Osteoblast (primary cell): ENCODE data around the gene CTNND2. TPM values are rescaled to one million over a fixed set of nuclear protein-coding genes. Genes with fewer than 3 reads are reported as not detected.

Experiments used
- DNase-seq: peaks from one replicate; pipeline ENCODE4 v3.0.0; 2011; ENCODE audit warnings: low spot score, mixed read lengths; ENCODE audit not compliant: insufficient read length; ENCODE audit errors: missing footprints
- H2AFZ ChIP-seq: 2 replicates; pipeline ENCODE4 v1.6.0; 2011; ENCODE audit warnings: mild to moderate bottlenecking, low read length
- H3K27ac ChIP-seq: 2 replicates; pipeline ENCODE4 v1.5.1; 2011; ENCODE audit warnings: mild to moderate bottlenecking, low read depth, low read length, moderate library complexity
- H3K27me3 ChIP-seq: 2 replicates; pipeline ENCODE4 v1.6.0; 2012; ENCODE audit warnings: mild to moderate bottlenecking, control low read depth, inconsistent platforms, low read length, moderate library complexity; ENCODE audit not compliant: insufficient read depth
- H3K36me3 ChIP-seq: 2 replicates; pipeline ENCODE4 v1.5.1; 2011; ENCODE audit warnings: mild to moderate bottlenecking, low read length, control low read depth, moderate library complexity; ENCODE audit not compliant: insufficient read depth
- H3K4me1 ChIP-seq: 2 replicates; pipeline ENCODE4 v1.5.1; 2011; ENCODE audit warnings: mild to moderate bottlenecking, low read length, control low read depth, moderate library complexity; ENCODE audit not compliant: insufficient read depth
- H3K4me2 ChIP-seq: 2 replicates; pipeline ENCODE4 v1.6.0; 2011; ENCODE audit warnings: mild to moderate bottlenecking, low read length; ENCODE audit not compliant: insufficient read depth
- H3K4me3 ChIP-seq: fragments of 200-600 bp; sonication (generic); 3 replicates; pipeline ENCODE4 v1.5.1; 2012; ENCODE audit warnings: mild to moderate bottlenecking, low read length, inconsistent platforms; ENCODE audit not compliant: insufficient read depth
- H3K79me2 ChIP-seq: 2 replicates; pipeline ENCODE4 v1.6.0; 2012; ENCODE audit warnings: mild to moderate bottlenecking, low read length, control low read depth, inconsistent platforms; ENCODE audit not compliant: insufficient read depth
- H3K9me3 ChIP-seq: 2 replicates; pipeline ENCODE4 v1.5.1; 2011; ENCODE audit warnings: low read depth, low read length, control low read depth
- H4K20me1 ChIP-seq: 2 replicates; pipeline ENCODE4 v1.6.0; 2012; ENCODE audit warnings: mild to moderate bottlenecking, low read length, control low read depth; ENCODE audit not compliant: insufficient read depth
- CTCF ChIP-seq: IDR thresholded peaks from 2 replicates; pipeline ENCODE4 v1.5.1; 2011; ENCODE audit warnings: mild to moderate bottlenecking, low read depth, low read length, moderate library complexity; ENCODE audit errors: extremely low read depth
- total RNA-seq: library from RNA; depleted of rRNA; stranded (reverse); fragments of >200 nt; gene quantifications from 2 replicates; pipeline ENCODE4 v1.2.3, GENCODE V29; 2012

The CTNND2 gene
- total RNA-seq, 1 donor, result not detected

GRCh38 chr5:11172484-11172883, 731.8 kb downstream of the CTNND2 start:
- Histone ChIP-seq H2AFZ (no peak overlapping the region), H3K4me1 (no peaks in the 10 kb centered on the region), H3K4me3 (no peak overlapping the region), H3K27ac (no peak overlapping the region), H3K79me2 (no peaks in the 10 kb centered on the region), H3K9me3 (no peaks in the 10 kb centered on the region), H4K20me1 (no peaks in the 10 kb centered on the region), H3K27me3 (no peaks in the 10 kb centered on the region), H3K36me3 (no peaks in the 10 kb centered on the region), H3K4me2 (no peak overlapping the region)
- DNase-seq, result no peak
- no peak for TF ChIP-seq CTCF

- no peaks in the 10 kb centered on the region for H3K27me3 ChIP-seq
- no peak overlapping the region for H3K4me2 ChIP-seq
- H3K27ac ChIP-seq, result no peak overlapping the region
- H3K4me3 ChIP-seq, result no peak overlapping the region
- no peak for DNase-seq
- H3K4me1 ChIP-seq, result no peaks in the 10 kb centered on the region
- no peaks in the 10 kb centered on the region for H3K36me3 ChIP-seq
- TF ChIP-seq CTCF, result no peak
- H2AFZ ChIP-seq, result no peak overlapping the region
- H3K79me2 ChIP-seq, result no peaks in the 10 kb centered on the region
- H3K9me3 ChIP-seq, result no peaks in the 10 kb centered on the region
- no peaks in the 10 kb centered on the region for H4K20me1 ChIP-seq
Observed at GRCh38 chr5:11171236-11171635, 733.0 kb downstream of the CTNND2 start.

GRCh38 chr5:11166923-11167322, 737.3 kb downstream of the CTNND2 start:
- Histone ChIP-seq H3K79me2 (no peaks in the 10 kb centered on the region), H3K27me3 (no peaks in the 10 kb centered on the region), H3K4me2 (no peak overlapping the region), H4K20me1 (no peaks in the 10 kb centered on the region), H2AFZ (no peak overlapping the region), H3K27ac (no peak overlapping the region), H3K36me3 (no peaks in the 10 kb centered on the region), H3K4me1 (no peaks in the 10 kb centered on the region), H3K9me3 (no peaks in the 10 kb centered on the region), H3K4me3 (no peak overlapping the region)
- no peak for DNase-seq
- TF ChIP-seq CTCF, result no peak

GRCh38 chr5:11164531-11165294, 739.5 kb downstream of the CTNND2 start:
- no peak overlapping the region for H3K27ac ChIP-seq
- H2AFZ ChIP-seq, result no peak overlapping the region
- no peaks in the 10 kb centered on the region for H3K9me3 ChIP-seq
- no peak overlapping the region for H3K4me2 ChIP-seq
- no peaks in the 10 kb centered on the region for H3K4me1 ChIP-seq
- no peaks in the 10 kb centered on the region for H3K79me2 ChIP-seq
- no peaks in the 10 kb centered on the region for H3K27me3 ChIP-seq
- no peaks in the 10 kb centered on the region for H4K20me1 ChIP-seq
- no peak for DNase-seq
- H3K4me3 ChIP-seq, result no peak overlapping the region
- H3K36me3 ChIP-seq, result no peaks in the 10 kb centered on the region
- TF ChIP-seq CTCF, result no peak
